ENCODE data around the gene PLOD1.

DNA sequence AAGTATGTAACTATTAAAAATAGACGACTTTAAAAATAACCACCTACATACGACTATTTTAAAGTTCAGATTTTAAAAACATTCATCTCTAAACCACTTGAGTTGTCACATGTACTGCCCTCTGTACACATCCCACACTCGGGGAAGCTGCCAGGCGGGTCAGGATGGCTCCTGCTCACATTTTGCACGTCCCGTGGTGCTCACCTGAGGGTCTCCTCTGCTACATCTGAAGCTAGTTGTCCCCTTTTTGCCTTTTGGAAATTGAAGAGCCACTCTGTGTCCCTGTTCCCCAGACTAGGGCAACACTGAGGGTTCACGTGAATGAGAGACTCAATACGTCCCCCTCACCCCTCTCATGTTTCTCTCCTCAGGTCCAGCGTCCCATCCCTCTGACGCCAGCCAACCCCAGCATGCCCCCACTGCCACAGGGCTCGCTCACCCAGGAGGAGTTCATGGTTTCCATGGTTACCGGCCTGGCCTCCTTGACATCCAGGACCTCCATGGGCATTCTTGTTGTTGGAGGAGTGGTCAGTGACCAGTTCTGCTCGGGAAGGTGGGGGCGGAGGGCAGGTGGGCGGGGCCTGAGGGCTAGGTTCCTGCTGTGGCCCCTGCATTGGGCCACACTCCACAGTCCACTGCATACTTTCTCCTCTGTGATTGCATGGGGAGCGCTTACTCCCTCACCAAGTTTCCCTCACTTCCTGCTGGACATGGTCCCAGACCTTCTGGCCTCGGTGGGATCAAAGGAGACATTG, 71.8 kb downstream of the PLOD1 start:
- no peak for TF ChIP-seq POLR2A (IDR thresholded peaks at IDR 0.05)
- TF ChIP-seq, protein P1, sequence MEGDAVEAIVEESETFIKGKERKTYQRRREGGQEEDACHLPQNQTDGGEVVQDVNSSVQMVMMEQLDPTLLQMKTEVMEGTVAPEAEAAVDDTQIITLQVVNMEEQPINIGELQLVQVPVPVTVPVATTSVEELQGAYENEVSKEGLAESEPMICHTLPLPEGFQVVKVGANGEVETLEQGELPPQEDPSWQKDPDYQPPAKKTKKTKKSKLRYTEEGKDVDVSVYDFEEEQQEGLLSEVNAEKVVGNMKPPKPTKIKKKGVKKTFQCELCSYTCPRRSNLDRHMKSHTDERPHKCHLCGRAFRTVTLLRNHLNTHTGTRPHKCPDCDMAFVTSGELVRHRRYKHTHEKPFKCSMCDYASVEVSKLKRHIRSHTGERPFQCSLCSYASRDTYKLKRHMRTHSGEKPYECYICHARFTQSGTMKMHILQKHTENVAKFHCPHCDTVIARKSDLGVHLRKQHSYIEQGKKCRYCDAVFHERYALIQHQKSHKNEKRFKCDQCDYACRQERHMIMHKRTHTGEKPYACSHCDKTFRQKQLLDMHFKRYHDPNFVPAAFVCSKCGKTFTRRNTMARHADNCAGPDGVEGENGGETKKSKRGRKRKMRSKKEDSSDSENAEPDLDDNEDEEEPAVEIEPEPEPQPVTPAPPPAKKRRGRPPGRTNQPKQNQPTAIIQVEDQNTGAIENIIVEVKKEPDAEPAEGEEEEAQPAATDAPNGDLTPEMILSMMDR (IDR thresholded peaks at IDR 0.05): no peak
